Measurements from ENCODE around the gene TSKS.
"Not testable (repeated sequence)": the region's sequence is repeated elsewhere in the genome, so short reads cannot be mapped to it uniquely, and the experiment has no call there.

TSKS gene

DNA sequence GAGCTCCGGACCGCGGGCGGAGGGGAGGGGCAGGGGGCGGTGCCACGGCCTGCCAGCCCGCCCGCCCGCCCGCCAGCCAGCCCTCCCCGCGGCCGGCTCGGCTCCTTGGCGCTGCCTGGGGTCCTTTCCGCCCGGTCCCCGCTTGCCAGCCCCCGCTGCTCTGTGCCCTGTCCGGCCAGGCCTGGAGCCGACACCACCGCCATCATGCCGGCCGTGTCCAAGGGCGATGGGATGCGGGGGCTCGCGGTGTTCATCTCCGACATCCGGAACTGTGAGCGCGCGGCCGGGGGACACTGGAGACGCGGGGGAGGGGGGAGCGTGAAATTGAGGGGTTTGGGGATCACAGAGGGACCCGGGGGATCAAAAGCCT lies 3.8 kb upstream of the TSKS start, which contains the start of gene AP2A1:
TSS of gene AP2A1 (plus strand) at position 72 of the 370 bp plus-strand sequence. CDS start at position 205, 133 bp downstream.
- DNase-seq (ENCODE audit: low read depth in 2 of 2) = no peak

DNA sequence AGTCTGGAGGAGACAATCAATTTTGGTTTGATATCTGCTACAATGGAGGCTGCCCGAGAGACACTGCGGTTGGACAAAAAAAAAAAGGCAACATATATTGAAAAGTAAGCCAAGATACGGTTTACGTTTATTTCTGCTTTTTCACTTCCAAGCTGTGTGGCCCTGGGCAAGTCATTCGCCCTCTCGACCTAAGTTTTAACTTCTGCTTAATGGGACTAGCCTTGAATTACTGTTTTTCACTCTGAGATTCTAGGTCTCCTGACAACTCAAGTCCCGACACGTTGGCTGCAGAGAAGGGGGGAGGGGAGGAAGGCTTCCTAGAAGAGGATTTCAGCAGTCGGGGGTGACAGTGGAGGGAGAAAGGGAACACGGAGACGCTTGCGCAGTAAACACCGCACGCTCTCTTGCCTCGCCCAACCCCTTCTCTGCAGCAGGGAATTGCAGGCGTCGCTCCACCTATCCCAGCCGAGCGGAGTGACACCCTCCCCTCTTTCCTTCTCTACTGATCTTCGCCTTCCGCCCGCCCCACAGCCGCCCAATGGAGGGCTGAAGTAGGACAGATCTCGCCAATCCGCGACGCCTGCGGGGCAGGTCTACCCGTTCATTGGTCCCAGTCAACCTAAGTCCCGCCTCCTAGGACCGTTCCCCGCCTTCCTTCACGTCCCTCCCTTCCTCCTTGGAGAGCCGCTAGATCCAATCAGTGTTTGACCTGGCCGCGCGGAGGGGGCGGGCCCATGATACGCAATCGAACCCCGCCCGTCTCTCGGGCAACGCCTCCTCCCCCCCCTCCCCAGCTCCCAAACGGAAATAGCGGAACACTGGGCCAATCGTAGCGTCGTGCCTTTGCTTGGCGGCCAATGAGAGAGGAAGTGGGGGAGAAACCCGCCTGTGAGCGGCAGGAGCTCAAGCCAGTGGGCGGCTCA lies 3.2 kb upstream of the TSKS start:
- peak; percentile 98 to 99 for DNase-seq (ENCODE audit: low read depth in 2 of 2)

DNA sequence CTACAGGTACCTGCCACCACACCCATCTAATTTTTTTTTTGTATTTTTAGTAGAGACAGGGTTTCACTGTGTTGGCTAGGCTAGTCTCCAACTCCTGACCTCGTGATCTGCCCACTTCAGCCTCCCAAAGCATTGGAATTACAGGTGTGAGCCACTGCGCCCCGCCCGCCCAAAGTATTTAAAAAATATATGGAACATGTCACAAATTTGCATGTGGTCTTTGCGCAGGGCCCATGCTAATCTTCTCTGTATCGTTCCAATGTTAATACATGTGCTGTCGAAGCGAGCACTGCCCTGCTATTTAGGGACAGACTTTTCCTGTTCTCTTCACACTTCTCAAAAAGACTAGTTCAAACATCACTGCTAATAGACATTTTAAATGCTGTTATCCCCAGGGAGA lies 1.2 kb upstream of the TSKS start:
- DNase-seq (ENCODE audit: low read depth in 2 of 2) = no peak

DNA sequence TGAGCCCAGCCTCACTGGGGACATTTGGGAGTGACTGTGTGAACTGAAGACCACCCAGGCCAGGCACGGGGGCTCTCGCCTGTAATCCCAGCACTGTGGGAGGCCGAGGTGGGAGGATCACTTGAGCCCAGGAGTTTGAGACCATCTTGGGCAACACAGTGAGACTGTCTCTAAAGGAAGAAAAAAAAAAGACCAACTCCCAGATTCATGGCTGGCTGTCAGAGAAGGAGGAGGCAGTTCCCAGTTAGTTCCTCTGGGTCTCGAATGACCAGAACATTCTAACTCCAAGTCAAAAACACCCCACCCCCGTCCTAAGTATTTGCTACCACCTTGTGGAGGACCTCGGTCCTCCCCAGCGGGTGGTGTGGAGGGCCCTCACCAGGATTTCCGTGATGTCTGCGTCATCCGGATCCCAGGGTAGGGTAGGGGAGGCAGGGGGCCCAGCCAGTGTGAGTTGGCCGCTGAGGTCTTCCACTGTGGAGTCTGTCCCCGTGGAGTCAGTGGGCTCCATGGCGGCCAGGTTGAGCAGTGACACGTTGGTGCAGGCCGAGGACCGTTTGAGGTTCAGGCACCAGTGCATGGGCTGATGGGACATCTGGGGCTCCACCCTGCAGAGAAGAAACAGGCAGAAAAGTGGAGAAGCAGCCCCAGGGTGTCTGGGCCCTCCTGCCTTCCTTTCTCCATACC lies 1.3 kb downstream of the TSKS start:
- DNase-seq (ENCODE audit: low read depth in 2 of 2) = no peak

DNA sequence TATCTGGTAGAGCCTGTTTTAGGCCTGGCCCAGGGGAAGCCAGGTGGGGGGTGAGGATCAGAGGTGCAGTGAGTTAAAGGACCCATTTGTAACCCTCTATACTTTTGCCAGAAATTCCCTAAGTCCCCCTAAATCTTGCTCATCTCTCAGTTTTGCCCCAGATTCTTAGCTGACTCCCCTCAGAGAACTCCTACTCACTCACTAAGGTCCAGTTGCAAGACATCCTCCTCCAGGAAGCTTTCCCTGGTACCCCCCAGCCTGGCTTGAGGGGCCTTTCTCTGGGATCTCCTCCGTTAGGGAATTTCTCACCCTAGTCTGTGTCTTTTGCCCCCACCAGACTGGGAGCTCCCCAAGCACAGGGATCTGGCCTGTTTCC lies 1.9 kb downstream of the TSKS start:
- DNase-seq (ENCODE audit: low read depth in 2 of 2) = no peak

DNA sequence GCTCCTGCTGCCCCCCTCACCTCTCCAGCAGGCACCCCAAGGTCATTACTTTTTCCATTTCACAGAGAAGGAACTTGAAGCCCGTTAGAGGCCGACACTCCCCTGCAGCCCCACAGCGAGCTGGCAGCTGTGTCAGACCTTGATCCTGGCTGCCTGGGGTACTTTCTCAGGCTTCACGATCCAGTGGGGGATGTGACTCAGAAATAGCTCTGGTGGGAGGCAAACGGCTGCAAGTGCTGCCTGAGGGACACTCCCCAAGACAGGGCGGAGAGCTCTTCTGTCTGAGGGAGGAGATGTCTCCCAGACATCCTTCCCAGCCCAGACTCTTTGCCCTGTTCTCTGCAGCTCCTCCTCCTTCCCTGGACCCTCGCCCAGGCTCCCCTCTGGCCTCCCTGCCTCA lies 4.8 kb downstream of the TSKS start:
- DNase-seq (ENCODE audit: low read depth in 2 of 2) = no peak

DNA sequence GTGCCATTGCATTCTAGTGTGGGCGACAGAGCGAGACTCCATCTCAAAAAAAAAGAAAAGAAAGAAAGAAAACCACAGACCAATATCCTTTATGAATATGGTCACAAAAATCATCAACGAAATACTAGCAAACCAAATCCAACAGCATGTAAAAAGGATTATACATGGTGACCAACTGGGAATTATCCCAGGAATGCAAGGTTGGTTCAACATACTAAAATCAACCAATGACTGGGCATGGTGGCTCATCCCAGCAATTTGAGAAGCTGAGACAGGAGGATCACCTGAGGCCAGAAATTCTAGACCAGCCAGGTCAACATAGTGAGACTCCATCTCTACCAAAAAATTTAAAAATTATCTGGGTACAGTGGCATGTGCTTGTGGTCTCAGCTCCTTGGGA lies 7.2 kb downstream of the TSKS start:
- DNase-seq (ENCODE audit: low read depth in 2 of 2) = no peak

DNA sequence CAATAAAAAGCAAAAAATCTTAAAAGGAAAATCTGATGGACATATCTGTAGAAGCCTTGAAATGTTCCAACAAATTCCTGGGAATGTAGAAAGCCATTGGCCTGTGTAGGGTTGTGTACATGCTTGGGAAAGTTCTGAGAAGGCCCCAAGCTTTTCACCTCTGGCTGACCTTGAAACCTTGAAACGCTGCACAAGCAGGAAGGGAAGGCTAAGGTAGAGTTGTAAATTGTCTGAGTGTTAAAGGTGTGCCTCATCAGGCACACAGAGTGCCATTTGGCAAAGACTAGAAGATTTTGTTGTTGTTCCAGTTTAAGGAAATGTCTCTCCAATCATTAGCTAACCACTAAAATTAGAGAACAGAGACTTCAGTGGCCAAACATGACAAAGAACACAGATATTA lies 10.4 kb downstream of the TSKS start:
- DNase-seq (ENCODE audit: low read depth in 2 of 2) = no peak

DNA sequence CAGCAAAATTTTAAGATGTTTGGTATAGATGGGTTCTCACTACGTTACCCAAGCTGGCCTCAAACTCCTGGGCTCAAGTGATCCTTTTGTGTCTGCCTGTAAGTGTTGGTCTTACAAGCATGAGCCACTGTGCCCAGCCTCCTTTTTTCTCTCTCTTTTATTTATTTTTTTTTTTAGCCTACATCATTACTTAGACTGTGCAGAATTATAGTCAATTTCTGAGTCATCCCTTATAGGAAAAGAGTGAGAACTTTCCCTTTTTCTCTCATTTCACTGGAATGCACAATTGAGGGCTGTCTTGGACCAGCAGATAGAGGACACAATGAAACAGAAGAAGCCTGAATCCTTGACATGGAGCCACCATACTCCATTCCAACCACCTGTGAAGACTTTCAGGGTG lies 13.3 kb downstream of the TSKS start:
- DNase-seq (ENCODE audit: low read depth in 2 of 2) = no peak

DNA sequence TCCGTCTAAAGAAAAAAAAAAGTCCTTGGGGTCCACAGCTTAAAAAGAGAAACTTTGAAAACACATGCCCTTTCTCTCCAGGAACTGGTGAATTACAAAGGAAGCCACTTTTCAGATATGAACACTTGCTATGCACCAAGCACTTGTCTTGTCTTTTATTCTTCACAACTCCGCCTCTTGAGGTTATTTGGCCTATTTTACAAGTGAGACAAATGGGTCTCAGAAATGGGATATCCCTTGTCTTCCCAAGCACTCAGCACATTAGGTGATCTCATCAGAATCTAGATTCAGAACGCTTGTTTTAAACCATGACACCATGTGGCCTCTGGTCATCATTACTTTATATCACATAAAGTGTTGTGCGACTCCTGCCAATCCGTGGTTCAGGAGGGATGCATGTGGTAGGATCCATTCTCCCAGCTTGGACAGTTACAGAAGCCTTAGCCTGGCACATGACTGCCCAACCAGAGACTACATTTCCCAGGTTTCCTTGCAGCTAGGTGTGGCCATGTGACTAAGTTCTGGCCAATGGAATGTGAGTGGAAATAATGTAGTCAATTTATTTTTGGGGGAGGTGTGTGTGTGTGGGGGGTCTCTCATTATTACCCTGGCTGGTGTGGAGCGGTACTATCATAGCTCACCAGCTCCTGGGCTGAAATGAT lies 13.9 kb downstream of the TSKS start:
- no peak for DNase-seq (ENCODE audit: low read depth in 2 of 2)

DNA sequence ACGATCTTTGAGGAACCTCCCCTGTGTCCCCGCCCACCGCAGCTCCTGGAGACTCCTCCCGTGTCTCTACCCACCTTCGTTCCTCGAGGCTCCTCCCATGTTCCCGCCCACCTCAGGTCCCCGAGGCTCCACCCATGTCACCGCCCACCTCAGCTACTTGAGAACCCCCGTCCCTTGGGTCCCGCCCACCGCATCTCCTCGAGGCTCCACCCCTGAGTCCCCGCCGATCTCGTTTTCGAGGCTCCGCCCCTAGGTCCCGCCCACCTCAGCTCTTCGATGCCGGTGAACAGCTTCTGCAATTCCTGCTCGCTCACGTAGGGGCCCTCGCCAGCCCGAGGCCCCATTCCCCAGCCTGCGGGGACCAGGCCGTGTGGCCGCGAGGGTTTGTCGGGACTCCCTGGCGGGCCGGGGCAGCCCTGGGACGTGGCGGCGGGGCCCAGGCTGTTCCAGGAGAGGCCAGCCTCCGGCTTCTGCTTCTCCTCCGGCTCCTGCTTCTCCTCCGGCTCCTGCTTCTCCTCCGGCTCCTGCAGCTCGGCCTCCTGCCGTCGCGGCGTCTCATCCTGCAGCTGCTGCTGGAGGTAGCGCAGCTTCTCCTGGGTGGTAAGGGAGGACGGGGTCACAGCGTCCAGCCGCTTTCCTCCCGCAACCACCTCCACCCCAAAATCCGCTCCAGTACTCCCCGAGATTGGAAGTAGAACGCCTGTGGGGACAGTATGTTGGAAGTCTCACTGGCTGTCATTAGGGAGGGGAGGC lies 16.7 kb downstream of the TSKS start:
- peak; percentile 14 to 27 for DNase-seq (ENCODE audit: low read depth in 2 of 2)

DNA sequence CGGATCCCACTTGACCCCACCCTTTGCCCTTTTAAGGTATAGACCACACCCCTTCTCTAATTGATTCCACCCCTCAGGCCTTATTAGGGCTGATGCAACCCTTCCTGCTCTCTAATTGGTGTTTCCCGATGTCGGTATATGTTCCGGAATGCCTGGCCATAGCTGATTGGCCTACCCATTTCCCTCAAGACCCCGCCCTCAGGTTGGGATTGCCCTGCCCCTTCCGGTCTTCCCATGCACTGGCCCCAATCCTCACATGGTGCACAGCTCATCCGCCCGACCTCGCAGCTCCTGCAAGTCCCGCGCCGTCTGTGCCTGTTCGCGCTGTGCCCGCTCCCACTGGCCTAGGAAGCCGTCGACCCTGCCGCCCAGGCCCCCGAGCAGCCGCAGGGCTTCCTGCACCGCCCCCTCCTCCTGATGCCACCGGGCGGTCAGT lies 18.1 kb downstream of the TSKS start:
- DNase-seq (ENCODE audit: low read depth in 2 of 2) = no peak

DNA sequence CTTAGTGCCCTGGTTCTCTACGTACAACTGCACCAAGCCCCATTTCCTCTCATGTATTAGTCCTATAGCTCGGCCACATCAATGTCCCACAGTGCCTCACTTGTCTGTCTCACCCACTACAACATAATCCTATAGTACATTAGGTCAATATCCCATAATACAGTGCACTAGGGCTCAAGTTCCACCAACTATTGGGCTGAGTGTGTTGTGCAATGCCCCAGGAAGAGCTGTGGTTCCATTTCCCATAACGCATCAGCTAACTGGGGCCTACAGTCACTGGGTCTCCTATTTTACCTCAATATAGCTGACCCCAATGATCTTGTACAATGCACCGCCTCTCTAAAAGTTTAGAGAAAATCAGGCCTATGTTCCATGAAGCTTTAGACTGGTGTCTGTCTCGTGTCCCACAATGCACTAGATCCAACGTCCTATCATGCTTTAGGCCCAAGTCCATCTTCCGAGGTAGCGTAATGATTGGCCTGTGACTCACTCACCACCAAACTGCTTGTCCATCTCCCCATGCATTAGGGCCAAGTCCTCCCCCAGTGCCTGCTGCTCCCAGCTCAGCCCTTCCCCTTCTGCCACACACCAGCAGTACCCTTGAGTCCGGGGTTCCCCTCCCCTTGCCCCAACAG lies 21.8 kb downstream of the TSKS start:
- no peak for DNase-seq (ENCODE audit: low read depth in 2 of 2)

DNA sequence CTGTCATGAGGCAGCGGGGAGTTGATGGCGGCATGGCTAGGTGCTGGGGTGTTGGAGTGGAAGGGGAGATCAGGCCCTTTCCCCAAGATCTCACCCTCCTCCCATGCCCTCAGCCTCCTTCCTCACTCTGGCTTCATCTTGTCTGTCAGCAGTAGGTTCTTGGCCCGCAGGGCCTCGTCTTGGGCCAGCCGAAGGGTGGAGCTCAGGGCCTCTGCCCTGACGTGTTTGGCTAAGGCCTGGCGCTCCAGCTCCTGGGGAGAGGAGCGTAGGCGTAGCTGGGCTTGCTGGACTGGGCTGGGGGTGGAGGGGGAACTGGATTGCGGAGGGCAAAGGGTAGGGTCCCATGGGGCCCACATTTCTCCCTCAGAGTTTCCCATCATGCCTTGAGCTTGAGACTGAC lies 23.2 kb downstream of the TSKS start:
- no peak for DNase-seq (ENCODE audit: low read depth in 2 of 2)

DNA sequence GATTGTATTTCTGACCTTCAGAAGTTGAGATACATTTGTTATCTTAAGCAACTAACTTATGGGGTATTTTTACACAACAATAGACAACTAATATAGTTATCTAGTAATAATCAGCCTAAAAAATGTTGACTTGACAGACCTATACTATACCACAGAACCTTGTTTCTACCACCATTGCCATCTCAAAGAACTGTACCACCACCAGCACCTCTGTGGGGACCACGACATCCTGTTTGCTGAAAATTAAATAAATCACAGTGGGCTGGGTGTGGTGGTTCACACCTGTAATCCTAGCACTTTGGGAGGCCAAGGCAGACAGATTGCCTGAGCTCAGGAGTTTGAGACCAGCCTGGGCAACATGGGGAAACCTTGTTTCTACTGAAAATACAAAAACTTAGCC lies 24.0 kb downstream of the TSKS start:
- DNase-seq (ENCODE audit: low read depth in 2 of 2) = no peak

DNA sequence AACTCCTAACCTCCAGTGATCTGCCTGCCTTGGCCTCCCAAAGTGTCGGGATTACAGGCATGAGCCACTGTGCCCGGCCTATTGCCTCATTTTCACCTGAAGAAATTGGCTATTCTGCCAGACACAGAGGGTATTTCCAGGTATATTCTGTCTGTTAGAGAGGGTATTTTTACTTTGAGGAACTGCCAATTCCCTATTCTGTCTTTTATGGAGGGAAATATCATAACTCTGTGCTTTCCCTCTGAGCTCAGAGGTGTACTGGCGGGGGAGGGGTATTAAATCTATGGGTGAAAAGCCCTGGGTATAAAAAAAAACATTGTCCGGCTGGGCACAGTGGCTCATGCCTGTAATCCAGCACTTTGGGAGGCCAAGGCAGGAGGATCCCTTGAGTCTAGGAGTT lies 24.8 kb downstream of the TSKS start:
- DNase-seq (ENCODE audit: low read depth in 2 of 2) = no peak

DNA sequence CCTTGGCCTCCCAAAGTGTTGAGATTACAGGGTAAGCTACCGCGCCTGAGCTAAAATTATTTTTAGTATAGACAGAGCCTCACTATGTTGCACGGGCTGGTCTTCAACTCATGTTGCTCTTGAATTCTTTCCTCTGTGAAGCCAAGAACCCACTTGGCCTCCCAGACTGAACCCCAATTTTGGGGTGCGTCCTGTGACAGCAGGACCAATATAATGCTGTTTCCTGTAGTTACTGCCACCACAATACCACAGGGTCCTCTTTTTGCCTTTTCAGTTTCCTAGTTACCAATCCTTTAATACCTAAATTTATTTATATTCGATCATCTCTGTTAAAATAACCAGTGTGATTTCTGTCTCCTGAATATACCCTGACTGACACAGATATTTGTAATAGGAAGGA lies 32.9 kb downstream of the TSKS start:
- DNase-seq (ENCODE audit: low read depth in 2 of 2) = no peak

DNA sequence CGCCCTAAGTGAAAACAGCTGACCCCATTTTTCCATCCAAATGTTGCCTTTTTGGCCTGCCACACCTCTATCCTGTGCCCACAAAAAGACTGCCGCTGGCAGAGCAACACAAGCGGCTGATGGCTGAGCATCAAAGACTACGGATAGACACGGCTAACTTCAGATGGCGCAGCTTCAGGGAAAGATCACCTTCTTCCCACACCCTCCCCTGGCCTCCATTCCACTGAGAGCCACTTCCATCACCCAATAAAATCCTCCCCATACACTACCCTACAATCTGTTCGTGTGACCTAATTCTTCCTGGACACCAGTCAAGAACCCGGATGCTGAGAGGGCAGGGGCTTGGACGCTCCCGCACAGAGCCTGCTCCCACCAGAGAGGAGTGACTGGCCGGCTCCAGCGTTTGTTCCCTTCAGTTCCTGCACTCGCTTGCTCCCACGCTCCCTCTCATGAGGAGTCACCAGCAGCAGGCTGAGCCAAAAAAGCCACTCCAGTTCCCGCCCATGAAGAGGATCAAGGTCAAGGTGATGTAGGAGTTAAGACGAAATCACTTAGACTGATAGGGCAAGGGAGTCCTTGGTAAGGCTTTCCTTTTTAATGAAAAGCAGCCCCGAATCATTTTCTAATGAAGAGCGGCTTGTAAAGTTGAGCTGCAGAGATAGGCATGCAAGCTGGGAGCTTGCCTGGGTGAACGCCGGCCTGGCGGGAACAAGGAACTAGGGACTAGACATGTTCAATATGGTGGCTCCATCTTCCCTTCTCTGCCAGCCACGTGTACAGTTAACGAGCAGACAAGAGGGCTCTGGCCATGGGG lies 35.7 kb downstream of the TSKS start:
- no peak for DNase-seq (ENCODE audit: low read depth in 2 of 2)

DNA sequence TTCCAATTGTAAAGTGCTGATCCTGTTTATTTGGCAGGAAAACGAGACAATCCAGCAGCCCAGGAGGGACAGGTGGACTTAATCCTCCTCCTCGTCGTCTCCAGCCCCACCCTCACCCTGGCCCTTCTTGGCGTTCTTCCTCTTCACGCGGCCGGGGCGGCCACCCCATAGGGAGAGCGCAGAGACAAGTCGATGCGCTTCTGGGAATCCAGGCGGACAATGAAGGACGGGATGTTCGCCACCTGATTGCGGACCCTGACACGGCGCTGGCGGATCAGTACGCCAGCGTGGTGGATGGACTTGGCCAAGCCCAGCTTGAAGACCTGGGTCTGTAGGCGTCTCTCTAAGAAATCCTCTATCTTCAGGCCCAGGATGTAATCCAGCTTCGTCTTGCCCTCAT lies 43.7 kb downstream of the TSKS start:
- DNase-seq (ENCODE audit: low read depth in 2 of 2) = not testable (repeated sequence)

DNA sequence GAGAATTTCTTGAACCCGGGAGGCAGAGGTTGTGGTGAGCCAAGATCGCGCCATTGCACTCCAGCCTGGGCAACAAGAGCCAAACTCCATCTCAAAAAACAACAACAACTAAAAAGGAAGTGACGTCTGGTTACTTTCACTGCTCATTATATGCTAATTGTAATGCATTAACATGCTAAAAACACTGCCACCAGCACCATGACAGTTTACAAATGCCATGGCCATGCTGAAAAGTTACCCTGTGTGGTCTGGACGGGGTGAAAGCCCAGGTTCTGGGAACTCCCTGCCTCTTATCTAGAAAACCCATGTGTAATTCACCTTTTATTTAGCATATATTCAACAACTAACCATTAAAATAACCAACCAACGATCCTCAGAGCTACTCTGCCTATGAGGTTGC lies 44.1 kb downstream of the TSKS start:
- DNase-seq (ENCODE audit: low read depth in 2 of 2) = no peak

DNA sequence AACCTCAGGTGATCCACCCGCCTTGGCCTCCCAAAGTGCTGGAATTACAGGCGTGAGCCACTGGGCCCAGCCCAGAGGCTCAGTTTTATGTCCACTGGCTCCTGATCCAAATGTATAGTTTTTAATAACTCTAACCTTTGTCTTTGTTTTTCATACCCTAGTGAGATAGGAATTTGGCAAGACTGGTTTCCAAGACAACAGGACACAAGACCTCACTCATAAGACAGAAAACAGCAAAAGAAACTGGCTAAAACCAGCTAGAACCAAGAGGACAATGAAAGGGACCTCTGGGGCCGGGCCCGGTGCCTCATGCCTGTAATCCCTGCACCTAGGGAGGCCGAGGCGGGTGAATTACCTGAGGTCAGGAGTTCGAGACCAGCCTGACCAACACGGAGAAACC lies 44.6 kb downstream of the TSKS start:
- DNase-seq (ENCODE audit: low read depth in 2 of 2) = no peak

Data from stimulated activated CD8-positive, alpha-beta memory T cell treated with anti-CD3 and anti-CD28 coated beads, Interleukin-7, amount 100 ng/mL, for 4 hours (primary cell).